ENCODE results near the gene DOCK1.

DNA sequence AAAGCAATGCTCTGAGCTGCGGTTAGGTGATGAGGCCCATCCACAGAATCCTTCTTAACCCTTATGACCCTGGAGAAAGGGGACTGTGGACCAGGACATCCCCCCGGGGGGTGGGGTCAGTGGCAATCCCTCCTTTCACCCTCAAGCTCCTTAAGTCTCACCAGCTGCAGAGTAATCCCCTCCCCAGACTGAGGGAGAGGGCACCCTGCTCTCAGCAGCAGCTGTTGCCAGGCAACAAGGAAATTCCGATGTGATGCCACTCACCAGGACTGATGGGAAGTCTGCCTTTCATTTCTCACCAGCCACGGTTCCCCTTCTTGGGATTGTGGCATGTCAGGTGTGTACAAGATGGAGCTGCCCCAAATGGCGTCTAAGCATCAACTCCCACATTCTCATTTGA, 129.6 kb downstream of the DOCK1 start:
- TF ChIP-seq POLR2AphosphoS5 (IDR thresholded peaks at IDR 0.05), result peak; percentile 42
- TF ChIP-seq, protein P1, sequence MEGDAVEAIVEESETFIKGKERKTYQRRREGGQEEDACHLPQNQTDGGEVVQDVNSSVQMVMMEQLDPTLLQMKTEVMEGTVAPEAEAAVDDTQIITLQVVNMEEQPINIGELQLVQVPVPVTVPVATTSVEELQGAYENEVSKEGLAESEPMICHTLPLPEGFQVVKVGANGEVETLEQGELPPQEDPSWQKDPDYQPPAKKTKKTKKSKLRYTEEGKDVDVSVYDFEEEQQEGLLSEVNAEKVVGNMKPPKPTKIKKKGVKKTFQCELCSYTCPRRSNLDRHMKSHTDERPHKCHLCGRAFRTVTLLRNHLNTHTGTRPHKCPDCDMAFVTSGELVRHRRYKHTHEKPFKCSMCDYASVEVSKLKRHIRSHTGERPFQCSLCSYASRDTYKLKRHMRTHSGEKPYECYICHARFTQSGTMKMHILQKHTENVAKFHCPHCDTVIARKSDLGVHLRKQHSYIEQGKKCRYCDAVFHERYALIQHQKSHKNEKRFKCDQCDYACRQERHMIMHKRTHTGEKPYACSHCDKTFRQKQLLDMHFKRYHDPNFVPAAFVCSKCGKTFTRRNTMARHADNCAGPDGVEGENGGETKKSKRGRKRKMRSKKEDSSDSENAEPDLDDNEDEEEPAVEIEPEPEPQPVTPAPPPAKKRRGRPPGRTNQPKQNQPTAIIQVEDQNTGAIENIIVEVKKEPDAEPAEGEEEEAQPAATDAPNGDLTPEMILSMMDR (IDR thresholded peaks at IDR 0.05; ENCODE audit: poor library complexity, severe bottlenecking), result no peak
- no peak for TF ChIP-seq TAF1 (IDR thresholded peaks at IDR 0.05; ENCODE audit: low read depth)
- peak; percentile 25 for TF ChIP-seq SMC3 (conservative IDR thresholded peaks at IDR 0.05; ENCODE audit: poor library complexity)
- TF ChIP-seq REST (IDR thresholded peaks at IDR 0.05; ENCODE audit: borderline replicate concordance), result peak; percentile 91
- no peak for TF ChIP-seq EZH2 (IDR thresholded peaks at IDR 0.05; ENCODE audit: borderline replicate concordance, insufficient read depth, low read length, poor library complexity, severe bottlenecking)

Measured in neural cell (in vitro differentiated cells).